H1 (cell line): ENCODE data around the gene KNDC1. TPM values are rescaled to one million over a fixed set of nuclear protein-coding genes. Genes with fewer than 3 reads are reported as not detected.

Source experiments
- CTCF ChIA-PET: fragments of 300-600 bp; sonication (Branson Sonifier 250); formaldehyde crosslinking; loops from one replicate; lab custom pipeline; 2021; ENCODE audit not compliant: partially characterized antibody; lab: Charles Lee
- POLR2A ChIA-PET: fragments of 300-600 bp; sonication (Branson Sonifier 250); formaldehyde crosslinking; loops from one replicate; lab custom pipeline; 2021; ENCODE audit warnings: inconsistent platforms; ENCODE audit not compliant: partially characterized antibody; lab: Charles Lee
- DNase-seq, 2 experiments: peaks; one replicate each; pipeline versions ENCODE4 v3.0.0 to v3.0.0-alpha.2; 2010 to 2022; ENCODE audit warnings: low spot score in 2 of 2, low read depth in 1 of 2, mixed read lengths in 1 of 2
- FAIRE-seq: peaks from 2 replicates; lab custom pipeline; 2011; peaks lifted over from hg19 to GRCh38; lab: Jason Lieb, UNC
- H2AFZ ChIP-seq: 2 replicates; pipeline ENCODE4 v1.8.1; 2012; ENCODE audit warnings: low read length, inconsistent platforms
- H2AK5ac ChIP-seq: 2 replicates; pipeline ENCODE4 v1.6.1; 2013; ENCODE audit warnings: low read depth, low read length
- H2BK120ac ChIP-seq: replicated peaks from 2 replicates; pipeline ENCODE3; 2013; ENCODE audit warnings: low read depth, low read length, inconsistent platforms
- H2BK12ac ChIP-seq: 2 replicates; pipeline ENCODE4 v1.6.1; 2013; ENCODE audit warnings: low read depth, low read length
- H2BK15ac ChIP-seq: 2 replicates; pipeline ENCODE4 v1.6.1; 2013; ENCODE audit warnings: low read length
- H2BK20ac ChIP-seq: 2 replicates; pipeline ENCODE4 v1.6.1; 2013; ENCODE audit warnings: low read length
- H2BK5ac ChIP-seq: 2 replicates; pipeline ENCODE4 v1.6.1; 2013; ENCODE audit warnings: low read depth, low read length
- H3K14ac ChIP-seq: 2 replicates; pipeline ENCODE4 v1.6.1; 2013; ENCODE audit warnings: inconsistent platforms; ENCODE audit not compliant: insufficient read length
- H3K18ac ChIP-seq: 2 replicates; pipeline ENCODE4 v1.6.1; 2013; ENCODE audit warnings: low read length; ENCODE audit errors: extremely low read depth
- H3K23ac ChIP-seq: 2 replicates; pipeline ENCODE4 v1.6.1; 2013; ENCODE audit warnings: inconsistent platforms; ENCODE audit not compliant: insufficient read length
- H3K23me2 ChIP-seq: 2 replicates; pipeline ENCODE4 v1.6.1; 2013; ENCODE audit warnings: low read depth, low read length
- H3K27ac ChIP-seq: 2 replicates; pipeline ENCODE4 v1.6.1; 2011; ENCODE audit warnings: low read depth, low read length, inconsistent platforms
- H3K27me3 ChIP-seq, 4 experiments: replicated peaks in 1 of 4; 1 replicate in 1 of 4; 2 replicates in 3 of 4; pipeline versions ENCODE4 v1.6.1 to v1.8.1; 2011 to 2013; ENCODE audit warnings: low read length in 3 of 4, mild to moderate bottlenecking in 3 of 4, inconsistent platforms in 2 of 4, mixed read lengths in 2 of 4, moderate library complexity in 1 of 4; ENCODE audit not compliant: control insufficient read depth in 3 of 4, insufficient read depth in 3 of 4; ENCODE audit errors: extremely low read depth in 1 of 4
- H3K36me3 ChIP-seq, 4 experiments: 2 replicates each; pipeline versions ENCODE4 v1.6.1 to v1.8.1; 2011 to 2013; ENCODE audit warnings: mild to moderate bottlenecking in 4 of 4, low read length in 3 of 4, moderate library complexity in 2 of 4, control low read depth in 1 of 4, inconsistent platforms in 1 of 4; ENCODE audit not compliant: insufficient read depth in 4 of 4, control insufficient read depth in 2 of 4
- H3K4ac ChIP-seq: replicated peaks from 2 replicates; pipeline ENCODE3; 2013; ENCODE audit warnings: low read length, low read depth, mixed read lengths, inconsistent platforms; ENCODE audit not compliant: insufficient read length
- H3K4me1 ChIP-seq, 4 experiments: replicated peaks in 1 of 4; 1 replicate in 1 of 4; 2 replicates in 3 of 4; pipeline versions ENCODE4 v1.6.1 to v1.8.1; 2011 to 2013; ENCODE audit warnings: low read length in 3 of 4, inconsistent platforms in 2 of 4, mixed read lengths in 1 of 4; ENCODE audit not compliant: insufficient read depth in 4 of 4, control insufficient read depth in 3 of 4
- H3K4me2 ChIP-seq, 2 experiments: 2 replicates each; pipeline versions ENCODE4 v1.6.1 to v1.8.1; 2011 to 2013; ENCODE audit warnings: low read depth in 2 of 2, low read length in 2 of 2, control low read depth in 1 of 2, inconsistent platforms in 1 of 2, mild to moderate bottlenecking in 1 of 2; ENCODE audit not compliant: insufficient read depth in 1 of 2
- H3K4me3 ChIP-seq, 4 experiments: fragments of 200-600, 300-600 bp in 1 of 4; sonication (generic), shearing (Covaris generic), sonication (Bioruptor Twin) in 1 of 4; 2 replicates each; pipeline versions ENCODE4 v1.5.1 to v1.8.1; 2011 to 2016; ENCODE audit warnings: low read length in 4 of 4, low read depth in 3 of 4, control low read depth in 2 of 4, inconsistent platforms in 2 of 4, mild to moderate bottlenecking in 2 of 4, mixed read lengths in 1 of 4, moderate library complexity in 1 of 4; ENCODE audit not compliant: insufficient read depth in 2 of 4; ENCODE audit errors: extremely low read depth in 1 of 4
- H3K56ac ChIP-seq: replicated peaks from 2 replicates; pipeline ENCODE3; 2013; ENCODE audit warnings: low read depth, mild to moderate bottlenecking, mixed read lengths, low read length, inconsistent platforms; ENCODE audit not compliant: insufficient read length
- H3K79me1 ChIP-seq: 2 replicates; pipeline ENCODE4 v1.6.1; 2013; ENCODE audit warnings: low read depth, low read length, control low read depth
- H3K79me2 ChIP-seq, 2 experiments: 2 replicates each; pipeline versions ENCODE4 v1.6.1 to v1.8.1; 2012 to 2013; ENCODE audit warnings: low read length in 2 of 2, mild to moderate bottlenecking in 2 of 2, inconsistent platforms in 1 of 2; ENCODE audit not compliant: insufficient read depth in 2 of 2, control insufficient read depth in 1 of 2
- H3K9ac ChIP-seq, 4 experiments: replicated peaks in 1 of 4; 1 replicate in 1 of 4; 2 replicates in 3 of 4; pipeline versions ENCODE4 v1.6.1 to v1.8.1; 2011 to 2013; ENCODE audit warnings: low read depth in 3 of 4, low read length in 3 of 4, control low read depth in 2 of 4, mild to moderate bottlenecking in 2 of 4, moderate library complexity in 2 of 4, inconsistent platforms in 1 of 4; ENCODE audit errors: extremely low read depth in 1 of 4
- H3K9me3 ChIP-seq, 2 experiments: 2 replicates each; pipeline versions ENCODE4 v1.6.1 to v1.8.1; 2012 to 2013; ENCODE audit warnings: mild to moderate bottlenecking in 2 of 2, moderate library complexity in 2 of 2, control low read depth in 1 of 2, inconsistent platforms in 1 of 2, low read depth in 1 of 2, low read length in 1 of 2, mixed read lengths in 1 of 2; ENCODE audit not compliant: insufficient read depth in 2 of 2
- H4K20me1 ChIP-seq, 2 experiments: replicated peaks in 1 of 2; 2 replicates each; pipeline versions ENCODE3 to v1.8.1; 2011 to 2013; ENCODE audit warnings: inconsistent platforms in 2 of 2, low read length in 2 of 2, mild to moderate bottlenecking in 1 of 2; ENCODE audit not compliant: insufficient read depth in 2 of 2, control insufficient read depth in 1 of 2
- H4K5ac ChIP-seq: 2 replicates; pipeline ENCODE4 v1.6.1; 2013; ENCODE audit warnings: low read length, low read depth, mixed read lengths, inconsistent platforms; ENCODE audit not compliant: insufficient read length
- H4K8ac ChIP-seq: 2 replicates; pipeline ENCODE4 v1.8.0; 2013; ENCODE audit warnings: mild to moderate bottlenecking, moderate library complexity, low read length, inconsistent platforms; ENCODE audit not compliant: insufficient read depth; ENCODE audit errors: extremely low read depth
- H4K91ac ChIP-seq: replicated peaks from 2 replicates; pipeline ENCODE3; 2013; ENCODE audit warnings: low read length, mixed read lengths, inconsistent platforms; ENCODE audit not compliant: insufficient read length
- KDM1A ChIP-seq: fragments of 200-600, 300-600 bp; sonication (generic); IDR thresholded peaks from 2 replicates; pipeline ENCODE4 v1.7.1; 2016; ENCODE audit warnings: mild to moderate bottlenecking, low read length, borderline replicate concordance
- KDM5A ChIP-seq: fragments of 200-600 bp; IDR thresholded peaks from 2 replicates; pipeline ENCODE4 v1.7.1; 2012; ENCODE audit warnings: mild to moderate bottlenecking, low read length, inconsistent platforms, mixed read lengths
- POLR2AphosphoS5 ChIP-seq: IDR thresholded peaks from 2 replicates; pipeline ENCODE4 v1.6.1; 2011; ENCODE audit warnings: low read depth, low read length
- RAD21 ChIP-seq, 2 experiments: IDR thresholded peaks in 1 of 2; conservative IDR thresholded peaks in 1 of 2; 2 replicates each; pipeline ENCODE4 v1.6.1; 2011; ENCODE audit warnings: low read depth in 2 of 2, low read length in 2 of 2, improper control_type of control experiment in 1 of 2, inconsistent platforms in 1 of 2, mild to moderate bottlenecking in 1 of 2, moderate library complexity in 1 of 2
- RNF2 ChIP-seq: fragments of 200-900, 300-1000 bp; sonication (generic); IDR thresholded peaks from 2 replicates; pipeline ENCODE4 v1.7.1; 2016; ENCODE audit warnings: borderline replicate concordance, low read depth, mild to moderate bottlenecking, antibody characterized with exemption, low read length; ENCODE audit not compliant: poor library complexity, severe bottlenecking; ENCODE audit errors: missing control alignments
- SIRT6 ChIP-seq: IDR thresholded peaks from one replicate; pipeline ENCODE4 v1.7.1; 2012; ENCODE audit warnings: low read length, inconsistent platforms
- SP4 ChIP-seq: IDR thresholded peaks from 2 replicates; pipeline ENCODE4 v1.6.1; 2012; ENCODE audit warnings: low read length, inconsistent platforms
- ZNF274 ChIP-seq: IDR thresholded peaks from 2 replicates; pipeline ENCODE4 v1.7.0; 2012; ENCODE audit warnings: low read length, borderline replicate concordance; ENCODE audit errors: extremely low read depth
- WGBS, 2 experiments: shearing (Covaris generic) in 1 of 2; methylation state at CpG; one replicate each; pipeline versions ENCODE4 v1.1.6 to v1.1.7; 2013 to 2015; ENCODE audit warnings: low lambda C conversion rate in 2 of 2, mixed read lengths in 2 of 2, inconsistent platforms in 1 of 2, low coverage in 1 of 2, missing lambda C conversion rate in 1 of 2; ENCODE audit not compliant: insufficient replicate concordance in 2 of 2, insufficient coverage in 1 of 2, insufficient read length in 1 of 2; ENCODE audit errors: extremely low coverage in 1 of 2, missing lambda C conversion rate in 1 of 2; 5-methylcytosine and 5-hydroxymethylcytosine counted together
- polyA plus RNA-seq, 7 experiments: library from polyadenylated mRNA; depleted of rRNA in 3 of 7; stranded (reverse) in 5 of 7; unstranded in 2 of 7; fragments of >200 nt in 5 of 7; fragments of 200-250 nt in 2 of 7; gene quantifications; 1 replicate in 5 of 7; 2 replicates in 1 of 7; 4 replicates in 1 of 7; pipeline versions ENCODE4 v1.2.1 to v1.2.3, GENCODE V29; 2011 to 2013; ENCODE audit warnings: missing spikeins in 2 of 7, mixed read lengths in 2 of 7
- total RNA-seq: library from RNA; stranded (reverse); fragmentation: NEBNext Ultra II Directional; extraction: Animal tissue kit (Norgen Biotek cat#: 25700); gene quantifications from 2 replicates; pipeline ENCODE4 v1.2.1, GENCODE V29; 2021
- TF ChIP-seq, protein P1 (sequence below): IDR thresholded peaks from 2 replicates; pipeline ENCODE4 v1.6.1; 2012; ENCODE audit warnings: low read length, inconsistent platforms

The KNDC1 gene
- total and polyA plus RNA-seq, 2 of the 8 experiments (the other 6 are each of a cell fraction or from before 2014, with no cell fraction given) = 7.5 to 16.7 TPM

DNA sequence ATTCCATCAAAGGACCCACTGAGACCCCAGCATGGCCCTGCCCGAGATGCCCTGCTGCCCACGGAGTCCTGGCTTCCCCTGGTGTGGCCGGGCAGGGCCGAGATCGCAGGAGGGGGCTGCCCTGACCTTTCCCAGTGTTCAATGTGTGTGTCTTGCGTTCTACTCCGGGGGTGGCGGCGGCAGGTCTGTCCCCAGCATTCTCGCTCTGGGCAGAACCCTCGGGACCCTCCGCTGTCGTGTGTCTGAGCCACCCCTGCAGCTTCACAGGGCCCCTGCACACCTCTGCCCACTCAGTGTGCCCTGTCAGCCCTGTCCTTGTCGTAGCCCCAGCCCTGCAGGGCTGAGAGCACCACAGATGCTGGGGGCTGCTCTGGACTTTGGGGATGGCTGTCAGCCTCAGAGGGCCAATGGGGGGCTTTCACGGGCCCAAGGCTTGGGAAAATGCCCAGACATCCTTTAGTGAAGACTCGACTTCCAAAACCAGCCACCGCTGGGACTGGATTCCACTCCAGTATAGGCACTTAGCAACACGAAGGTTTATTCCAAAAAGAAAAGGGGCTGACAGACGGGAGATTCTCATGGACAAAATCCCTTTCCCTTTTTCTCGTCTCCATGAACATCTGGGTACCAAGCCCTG is 30.0 kb upstream of the KNDC1 start:
- Histone ChIP-seq H3K56ac (no peak overlapping the region), H4K8ac (no peak overlapping the region), H3K4ac (no peak overlapping the region), H2BK12ac (no peak overlapping the region), H3K79me1 (no peaks in the 10 kb centered on the region), H2BK5ac (no peak overlapping the region), H2AFZ (no peak overlapping the region), H2BK15ac (no peak overlapping the region), H4K20me1 (peaks cover 0 to 8% of the 10 kb centered on the region in 2 experiments), H3K4me1 (peaks cover 0 to 3% (median 0%) of the 10 kb centered on the region in 4 experiments; a peak in 2 of 7 replicates), H3K27ac (no peak overlapping the region), H3K4me2 (no peak overlapping the region), H3K36me3 (no peaks in the 10 kb centered on the region), H4K91ac (no peak overlapping the region), H3K23me2 (0 out of 2 replicates have a peak, but pooled peaks cover 4% of the 10 kb centered on the region), H3K18ac (no peak overlapping the region), H2AK5ac (no peak overlapping the region), H3K79me2 (no peaks in the 10 kb centered on the region), H3K14ac (no peak overlapping the region), H3K4me3 (no peak overlapping the region), H4K5ac (no peak overlapping the region), H3K9ac (no peak overlapping the region), H2BK20ac (no peak overlapping the region), H2BK120ac (no peak overlapping the region), H3K27me3 (no peaks in the 10 kb centered on the region), H3K23ac (no peak overlapping the region), H3K9me3 (peaks cover 0 to 5% of the 10 kb centered on the region in 2 experiments; a peak in 1 of 4 replicates)
- WGBS, 2 experiments = 90% methylated on average over 18 of the region's 20 CpGs; no CpG with 5 or more reads in 1 of the 2 experiments
- FAIRE-seq (no peak), DNase-seq (no peak)
- CTCF ChIA-PET = no interaction called here
- POLR2A ChIA-PET = no interaction called here
- TF ChIP-seq KDM1A (no peak), SIRT6 (no peak), SP4 (no peak), POLR2AphosphoS5 (no peak), RNF2 (no peak), RAD21 (IDR thresholded peaks at IDR 0.05 in 1 of 2, conservative IDR thresholded peaks at IDR 0.05 in 1 of 2; ENCODE audit: low read depth in 2 of 2, low read length in 2 of 2) (no peak), ZNF274 (no peak), KDM5A (no peak)
- TF ChIP-seq, protein P1, sequence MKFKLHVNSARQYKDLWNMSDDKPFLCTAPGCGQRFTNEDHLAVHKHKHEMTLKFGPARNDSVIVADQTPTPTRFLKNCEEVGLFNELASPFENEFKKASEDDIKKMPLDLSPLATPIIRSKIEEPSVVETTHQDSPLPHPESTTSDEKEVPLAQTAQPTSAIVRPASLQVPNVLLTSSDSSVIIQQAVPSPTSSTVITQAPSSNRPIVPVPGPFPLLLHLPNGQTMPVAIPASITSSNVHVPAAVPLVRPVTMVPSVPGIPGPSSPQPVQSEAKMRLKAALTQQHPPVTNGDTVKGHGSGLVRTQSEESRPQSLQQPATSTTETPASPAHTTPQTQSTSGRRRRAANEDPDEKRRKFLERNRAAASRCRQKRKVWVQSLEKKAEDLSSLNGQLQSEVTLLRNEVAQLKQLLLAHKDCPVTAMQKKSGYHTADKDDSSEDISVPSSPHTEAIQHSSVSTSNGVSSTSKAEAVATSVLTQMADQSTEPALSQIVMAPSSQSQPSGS = no peak
